MV-4-11 (cell line): ENCODE data around the gene GOPC.

Experiments used
- DNase-seq: peaks from one replicate; lab custom pipeline; 2025; lab: John Stamatoyannopoulos, UW

Gene GOPC

DNA sequence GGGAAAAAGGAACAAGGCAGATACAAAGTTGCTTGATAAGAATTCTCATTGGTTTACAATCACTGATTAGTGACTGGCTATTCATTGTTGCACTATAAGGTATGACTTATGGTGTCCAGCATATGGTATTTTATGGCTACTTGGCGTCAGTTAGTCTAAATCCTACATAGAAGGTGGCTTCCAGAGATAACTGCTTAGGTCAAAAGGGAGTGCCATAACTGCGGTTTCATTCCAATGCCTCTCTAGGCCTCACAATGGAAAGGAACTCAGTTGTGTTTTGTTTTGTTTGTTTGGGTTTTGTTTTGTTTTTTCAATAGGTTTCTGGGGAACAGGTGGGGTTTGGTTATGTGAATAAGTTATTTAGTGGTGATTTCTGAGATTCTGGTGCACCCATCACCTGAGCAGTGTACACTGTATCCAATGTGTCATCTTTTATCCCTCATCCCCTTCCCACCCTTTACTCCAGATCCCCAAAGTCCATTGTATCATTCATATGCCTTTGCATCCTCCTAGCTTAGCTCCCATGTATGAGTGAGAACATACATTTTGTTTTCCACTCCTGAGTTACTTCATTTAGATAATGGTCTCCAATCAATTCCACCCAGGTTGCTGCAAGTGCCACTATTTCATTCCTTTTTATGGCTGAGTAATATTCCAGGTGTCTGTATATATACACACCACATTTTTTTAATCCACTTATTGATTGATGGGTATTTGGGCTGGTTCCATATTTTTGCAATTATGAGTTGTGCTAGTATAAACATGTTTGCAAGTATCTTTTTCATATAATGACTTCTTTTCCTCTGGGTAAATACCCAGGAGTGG is 7.0 kb downstream of the GOPC start:
- no peak for DNase-seq

DNA sequence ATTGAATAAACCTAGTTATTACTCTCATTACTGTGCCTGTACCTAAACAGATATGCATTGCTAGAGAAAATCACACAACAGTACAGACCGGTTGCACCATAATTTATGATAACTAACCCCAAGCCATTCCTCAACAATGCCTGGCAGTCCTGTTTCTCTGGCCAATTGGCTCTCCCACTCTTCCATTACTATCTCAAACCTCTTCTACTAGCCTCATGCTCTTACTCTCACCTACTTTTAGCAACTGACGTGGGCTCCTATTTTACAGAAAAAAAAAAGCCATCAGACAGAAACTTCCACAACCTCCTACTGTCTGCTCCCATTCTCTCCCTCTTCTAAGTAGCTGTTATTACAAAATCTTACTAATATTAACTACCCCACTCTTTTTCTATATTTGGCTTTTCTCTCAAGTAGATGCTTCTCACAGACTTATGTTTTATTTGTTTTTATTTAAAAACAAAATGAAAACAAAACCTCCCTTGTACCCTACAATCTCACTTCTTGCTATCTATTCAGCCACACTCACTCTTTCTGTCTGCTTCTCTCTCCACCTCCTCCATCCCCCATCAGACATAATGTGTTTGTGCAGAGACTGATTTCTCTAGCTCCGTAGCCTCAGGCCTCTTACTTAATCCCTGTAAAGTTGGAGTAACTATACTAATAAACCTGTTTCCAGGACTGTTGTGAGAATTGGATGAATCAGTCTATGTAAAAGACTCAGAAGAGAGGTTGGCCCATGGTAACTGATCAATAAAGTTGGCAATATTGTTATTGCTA is 9.1 kb downstream of the GOPC start:
- no peak for DNase-seq

GRCh38 chr6:117591405-117591804 is 10.9 kb downstream of the GOPC start:
- DNase-seq = no peak

GRCh38 chr6:117590447-117590846 is 11.9 kb downstream of the GOPC start:
- DNase-seq = no peak

GRCh38 chr6:117585647-117586046 is 16.7 kb downstream of the GOPC start:
- DNase-seq = no peak

DNA sequence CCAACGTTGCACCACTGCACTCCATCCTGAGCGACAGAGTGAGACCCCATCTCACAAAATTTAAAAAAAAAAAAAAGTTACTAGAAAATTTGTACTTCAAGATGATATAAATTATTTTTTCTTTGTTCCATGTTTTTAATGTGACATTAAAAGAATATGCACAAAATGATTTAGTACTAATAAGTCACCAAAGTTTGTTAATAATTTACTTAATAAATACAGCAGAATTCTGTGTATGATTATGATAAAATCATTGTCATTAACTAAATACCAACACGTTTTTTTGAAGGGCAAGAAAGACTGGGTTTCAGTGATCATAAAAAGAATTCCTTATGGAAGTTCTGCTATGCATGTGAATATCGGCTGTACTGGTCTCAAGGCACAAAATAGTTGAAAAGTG is 28.1 kb downstream of the GOPC start:
- DNase-seq = no peak

DNA sequence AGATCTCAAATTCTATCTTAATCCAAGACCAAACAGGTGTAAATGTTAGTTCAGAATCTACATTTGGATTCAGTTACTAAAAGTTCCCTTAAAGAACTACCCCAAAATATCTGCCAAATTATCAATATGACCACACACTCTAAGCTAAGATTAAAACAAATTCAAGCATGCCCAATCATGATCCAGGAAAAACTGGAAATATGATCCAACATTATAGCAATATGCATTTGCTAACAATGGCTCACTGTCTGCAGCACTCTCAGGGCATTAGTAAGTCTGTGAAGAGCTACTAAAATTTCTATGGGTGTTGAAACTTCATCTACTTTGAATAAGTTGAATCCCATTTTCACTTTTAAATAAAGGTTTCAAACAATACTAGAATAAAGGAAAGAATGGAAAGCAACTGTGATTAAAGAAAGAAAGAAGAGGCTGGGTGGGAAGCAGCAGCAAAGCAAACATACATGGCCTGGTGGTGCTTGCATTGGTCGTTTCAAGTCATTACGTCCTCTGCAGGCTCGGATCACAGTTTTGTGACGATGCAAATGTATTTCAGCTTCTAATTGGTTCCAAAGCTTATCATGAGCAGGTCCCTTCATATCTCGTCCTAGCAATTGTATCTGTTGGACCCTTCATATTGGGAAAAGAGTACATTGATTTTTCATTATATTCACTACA is 29.2 kb downstream of the GOPC start:
- no peak for DNase-seq

DNA sequence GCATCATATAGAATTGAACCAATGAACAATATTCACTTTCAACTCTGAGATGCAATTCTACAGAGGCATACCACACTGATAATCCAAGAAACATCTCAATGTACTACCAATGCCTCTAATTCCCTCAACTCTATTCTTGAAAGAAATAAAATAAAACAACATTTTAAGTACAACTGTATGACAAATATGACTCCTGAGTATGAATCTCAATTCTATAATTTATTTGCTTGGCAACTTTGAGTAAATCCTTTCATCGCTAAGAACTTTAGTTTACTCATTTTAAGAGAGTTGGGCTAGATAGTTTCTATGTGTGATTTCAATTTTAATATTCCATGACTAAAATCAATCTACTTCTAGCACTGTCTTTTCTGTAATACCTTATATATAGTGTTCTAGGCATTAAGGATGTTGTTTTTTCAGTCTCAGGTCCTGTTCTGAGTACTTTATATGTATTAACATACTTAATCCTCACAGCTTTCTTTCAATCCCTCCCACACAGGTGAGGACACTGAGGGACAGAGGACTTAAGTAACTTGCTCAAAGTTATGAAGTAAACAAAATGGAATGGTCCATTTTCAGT is 33.4 kb downstream of the GOPC start:
- no peak for DNase-seq

DNA sequence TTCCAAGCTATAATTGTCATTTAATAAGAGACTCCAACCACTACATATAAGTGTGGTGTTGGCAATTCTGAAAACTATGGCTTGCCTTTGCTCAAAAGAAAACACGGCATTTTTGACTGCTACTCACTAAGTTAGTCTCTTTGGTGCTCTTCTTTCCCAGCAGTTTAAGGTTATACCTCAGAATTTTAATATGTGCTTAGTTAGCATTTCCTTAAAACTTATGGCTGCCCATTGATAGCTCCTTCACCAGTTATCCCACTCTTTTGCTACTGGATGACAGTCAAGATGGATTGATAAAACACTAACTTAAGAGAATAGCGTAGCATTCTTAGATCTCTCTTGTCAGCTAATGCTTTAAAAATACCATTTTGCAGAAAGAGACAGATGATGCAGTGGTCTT is 34.1 kb downstream of the GOPC start:
- no peak for DNase-seq

- DNase-seq = peak; percentile 37
Observed at GRCh38 chr6:117564681-117565080, 37.6 kb downstream of the GOPC start.

GRCh38 chr6:117561128-117561527 is 41.2 kb downstream of the GOPC start:
- DNase-seq = no peak

GRCh38 chr6:117559299-117559698 is 43.0 kb downstream of the GOPC start:
- DNase-seq = no peak

- no peak for DNase-seq
Observed at GRCh38 chr6:117558818-117559217, 43.5 kb downstream of the GOPC start.

DNA sequence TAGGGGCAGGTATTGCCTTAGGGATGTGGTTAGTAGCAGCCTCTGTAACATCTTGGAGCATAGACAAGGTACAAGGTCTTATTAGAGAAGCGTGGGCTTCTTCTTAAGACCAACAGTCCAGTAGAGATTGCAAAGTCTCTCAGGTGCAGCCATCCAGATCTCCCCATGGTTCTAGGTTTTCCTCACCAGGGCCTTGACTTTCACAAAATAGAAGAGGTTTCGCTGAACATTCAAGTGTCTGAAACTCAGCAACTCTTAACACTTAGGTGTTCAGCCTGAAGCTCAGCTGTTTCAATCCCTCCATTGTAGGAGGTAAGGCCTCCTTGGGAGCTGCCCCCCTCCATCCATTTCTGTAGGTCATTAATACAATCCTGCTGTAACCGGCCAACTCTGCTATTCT is 44.4 kb downstream of the GOPC start:
- DNase-seq = no peak

- no peak for DNase-seq
Observed at GRCh38 chr6:117555882-117556498, 46.3 kb downstream of the GOPC start.

- no peak for DNase-seq
Observed at GRCh38 chr6:117555262-117555849, 47.0 kb downstream of the GOPC start.

GRCh38 chr6:117553142-117553541 is 49.2 kb downstream of the GOPC start:
- DNase-seq = no peak

DNA sequence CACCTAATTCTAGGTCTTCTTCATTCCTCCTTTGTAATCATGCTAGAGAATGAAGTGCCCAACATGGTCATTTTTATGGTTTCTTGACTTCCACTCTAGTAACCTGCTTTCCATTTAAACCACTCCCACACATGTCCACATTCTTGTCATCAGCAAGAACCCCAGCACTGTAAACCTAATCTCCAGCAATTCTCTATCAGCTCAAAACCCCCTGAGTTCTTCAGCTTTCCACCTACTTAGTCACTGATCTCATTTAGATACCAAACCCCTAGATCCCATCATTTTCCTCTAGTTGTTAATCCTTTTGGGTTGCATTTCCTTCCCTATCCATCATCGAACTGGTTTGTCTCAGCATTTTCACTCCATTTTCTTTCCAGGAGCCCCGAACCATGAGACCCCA is 49.7 kb downstream of the GOPC start:
- DNase-seq = no peak

- DNase-seq = no peak
Observed at GRCh38 chr6:117550618-117551242, 51.6 kb downstream of the GOPC start.

GRCh38 chr6:117550078-117550600 is 52.2 kb downstream of the GOPC start:
- no peak for DNase-seq

DNA sequence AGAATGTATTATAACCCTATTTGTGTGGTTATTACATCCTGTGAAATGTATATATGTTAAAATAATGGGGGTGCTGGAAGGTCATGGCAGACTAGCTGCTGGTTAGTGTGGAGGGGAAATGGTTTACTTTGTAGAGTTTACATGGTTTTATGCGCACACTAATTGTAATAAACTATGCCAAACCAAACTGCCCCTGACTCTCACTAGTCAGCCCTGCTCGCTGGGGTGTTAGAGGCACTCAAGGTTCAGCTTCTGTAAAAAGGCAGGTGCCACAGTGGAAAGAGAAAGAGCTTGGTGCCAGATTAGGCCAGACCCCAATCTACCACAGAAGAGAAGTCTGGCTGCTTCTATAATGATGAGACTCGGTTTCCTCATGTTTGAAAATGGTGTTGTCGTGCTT is 52.7 kb downstream of the GOPC start:
- DNase-seq = peak; percentile 28
